ENCODE results near the gene TNFAIP8L1.

GRCh38 chr19:4624301-4624700 lies 15.0 kb upstream of the TNFAIP8L1 start:
- TF ChIP-seq POLR2A (IDR thresholded peaks at IDR 0.05) = no peak
- TF ChIP-seq CTCF (IDR thresholded peaks at IDR 0.05) = no peak
- no peak for TF ChIP-seq EP300 (IDR thresholded peaks at IDR 0.05)

All from tibial nerve (tissue), 4 donors.